Measurements from ENCODE around the gene ACTRT2.

ACTRT2 gene

DNA sequence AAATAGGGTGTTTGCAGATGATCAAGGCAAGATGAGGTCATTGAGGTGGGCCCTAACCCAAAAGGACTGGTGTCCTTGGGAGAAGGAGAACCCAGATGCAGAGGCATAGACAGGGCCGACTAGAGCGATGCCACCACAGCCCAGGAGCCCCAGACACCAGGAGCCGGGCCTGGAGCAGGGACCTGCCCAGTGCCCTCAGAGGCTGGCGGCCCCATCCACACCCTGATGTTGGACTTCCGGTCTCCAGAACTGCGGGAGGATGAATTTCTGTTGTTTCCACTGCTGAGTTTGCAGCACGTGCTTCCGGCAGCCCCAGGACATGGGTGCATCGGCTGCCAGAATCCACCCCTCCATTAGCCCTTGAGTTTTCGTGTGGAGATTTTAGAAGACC lies 7.2 kb upstream of the ACTRT2 start:
- no peaks in the 10 kb centered on the region for H3K36me3 ChIP-seq (ENCODE audit: insufficient read depth)
- H3K4me2 ChIP-seq = no peak overlapping the region
- H3K27me3 ChIP-seq (ENCODE audit: insufficient read depth, low read depth) = peaks cover 30% of the 10 kb centered on the region; the same call in 1 of the 2 replicates
- H3K27ac ChIP-seq = no peak overlapping the region
- no peaks in the 10 kb centered on the region for H3K79me2 ChIP-seq (ENCODE audit: insufficient read depth, low read depth)
- H3K9ac ChIP-seq = no peak overlapping the region
- H3K4me3 ChIP-seq (IDR thresholded peaks at IDR 0.05; ENCODE audit: insufficient read depth, low read depth, low read length) = no peak overlapping the region
- no peaks in the 10 kb centered on the region for H3K4me1 ChIP-seq (ENCODE audit: low read depth, poor library complexity, severe bottlenecking)
- no peak overlapping the region for H2AFZ ChIP-seq (ENCODE audit: low read depth)
- TF ChIP-seq CTCF (conservative IDR thresholded peaks at IDR 0.05; ENCODE audit: low read depth, low read length) = no peak
- H4K20me1 ChIP-seq (ENCODE audit: insufficient read depth) = no peaks in the 10 kb centered on the region

DNA sequence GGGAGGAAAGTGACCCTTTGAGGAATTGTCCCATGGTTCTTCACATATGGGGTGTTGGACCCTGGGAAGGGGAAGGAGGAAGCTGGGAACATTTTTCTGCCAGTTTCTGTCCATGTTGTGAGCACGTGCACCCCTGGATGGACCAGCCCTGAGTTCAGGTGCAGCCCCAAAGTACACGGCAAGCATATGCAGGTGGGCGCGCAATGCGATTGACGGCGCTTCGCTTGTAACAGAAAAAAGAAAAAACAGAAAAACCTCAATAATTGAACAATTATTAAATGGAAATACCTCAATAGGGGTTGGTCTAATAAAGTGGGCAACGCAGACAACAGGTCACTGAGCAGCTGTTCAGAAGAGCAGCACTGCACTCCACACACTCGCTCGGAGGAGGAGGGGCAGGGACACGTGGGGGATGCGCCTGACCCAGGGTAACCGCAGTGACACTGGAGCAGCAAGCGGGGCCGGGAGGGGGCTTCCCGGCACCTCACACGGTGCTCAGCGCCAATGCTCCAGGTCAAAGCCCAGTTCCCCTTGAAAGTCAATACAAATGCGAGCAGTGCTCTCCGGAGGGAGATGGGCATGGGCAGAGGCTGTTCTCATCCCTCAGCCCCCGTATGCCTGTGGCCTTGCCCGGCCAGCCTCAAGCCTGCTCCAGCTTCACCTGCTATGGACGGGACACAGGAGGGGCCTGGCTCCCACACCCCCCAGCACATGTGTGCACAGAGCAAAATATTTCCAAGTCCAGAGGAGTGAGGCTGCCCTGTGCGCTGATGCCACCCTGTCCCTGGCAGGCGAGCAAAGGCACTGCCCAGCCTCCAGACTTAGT lies 6.6 kb upstream of the ACTRT2 start:
- Histone ChIP-seq H3K4me1 (ENCODE audit: low read depth, poor library complexity, severe bottlenecking) (no peaks in the 10 kb centered on the region), H4K20me1 (ENCODE audit: insufficient read depth) (no peaks in the 10 kb centered on the region), H3K36me3 (ENCODE audit: insufficient read depth) (no peaks in the 10 kb centered on the region), H2AFZ (ENCODE audit: low read depth) (no peak overlapping the region), H3K79me2 (ENCODE audit: insufficient read depth, low read depth) (no peaks in the 10 kb centered on the region), H3K9ac (no peak overlapping the region), H3K4me3 (IDR thresholded peaks at IDR 0.05; ENCODE audit: insufficient read depth, low read depth, low read length) (no peak overlapping the region), H3K4me2 (no peak overlapping the region), H3K27me3 (ENCODE audit: insufficient read depth, low read depth) (peaks cover 34% of the 10 kb centered on the region; the same call in 1 of the 2 replicates), H3K27ac (no peak overlapping the region)
- TF ChIP-seq CTCF (conservative IDR thresholded peaks at IDR 0.05; ENCODE audit: low read depth, low read length) = no peak

GRCh38 chr1:3015269-3015635 lies 6.0 kb upstream of the ACTRT2 start:
- Histone ChIP-seq H3K79me2 (ENCODE audit: insufficient read depth, low read depth) (no peaks in the 10 kb centered on the region), H3K27ac (no peak overlapping the region), H3K4me3 (IDR thresholded peaks at IDR 0.05; ENCODE audit: insufficient read depth, low read depth, low read length) (no peak overlapping the region), H3K27me3 (ENCODE audit: insufficient read depth, low read depth) (peaks cover 35% of the 10 kb centered on the region; the same call in 1 of the 2 replicates), H2AFZ (ENCODE audit: low read depth) (no peak overlapping the region), H3K9ac (no peak overlapping the region), H3K4me2 (no peak overlapping the region), H3K36me3 (ENCODE audit: insufficient read depth) (no peaks in the 10 kb centered on the region), H3K4me1 (ENCODE audit: low read depth, poor library complexity, severe bottlenecking) (no peaks in the 10 kb centered on the region), H4K20me1 (ENCODE audit: insufficient read depth) (no peaks in the 10 kb centered on the region)
- TF ChIP-seq CTCF (conservative IDR thresholded peaks at IDR 0.05; ENCODE audit: low read depth, low read length) = no peak

DNA sequence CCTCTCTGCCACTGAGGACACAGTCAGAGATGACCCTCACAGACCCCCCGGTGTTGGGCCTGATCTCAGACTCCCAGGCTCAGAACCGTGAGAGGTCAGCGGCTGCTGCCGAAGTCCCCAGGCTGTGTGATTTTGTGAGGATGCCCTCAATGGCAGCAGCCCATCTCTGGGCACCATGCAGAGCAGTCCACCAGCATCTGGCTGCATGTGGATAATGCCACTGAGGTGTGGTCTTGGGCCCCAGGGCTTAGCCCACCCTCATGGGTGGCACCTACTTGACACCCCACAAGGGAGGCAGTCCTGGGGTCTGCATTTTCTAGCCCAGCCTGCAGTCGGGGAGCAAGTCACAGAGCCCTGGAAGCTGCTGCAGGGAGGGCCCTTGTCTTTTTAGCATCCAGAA lies 5.5 kb upstream of the ACTRT2 start:
- no peak overlapping the region for H2AFZ ChIP-seq (ENCODE audit: low read depth)
- H3K4me1 ChIP-seq (ENCODE audit: low read depth, poor library complexity, severe bottlenecking) = no peaks in the 10 kb centered on the region
- peaks cover 40% of the 10 kb centered on the region for H3K27me3 ChIP-seq (ENCODE audit: insufficient read depth, low read depth)
- no peaks in the 10 kb centered on the region for H3K36me3 ChIP-seq (ENCODE audit: insufficient read depth)
- H3K9ac ChIP-seq = no peak overlapping the region
- no peak overlapping the region for H3K4me3 ChIP-seq (IDR thresholded peaks at IDR 0.05; ENCODE audit: insufficient read depth, low read depth, low read length)
- H3K27ac ChIP-seq = no peak overlapping the region
- H3K79me2 ChIP-seq (ENCODE audit: insufficient read depth, low read depth) = no peaks in the 10 kb centered on the region
- no peak overlapping the region for H3K4me2 ChIP-seq
- no peak for TF ChIP-seq CTCF (conservative IDR thresholded peaks at IDR 0.05; ENCODE audit: low read depth, low read length)
- no peaks in the 10 kb centered on the region for H4K20me1 ChIP-seq (ENCODE audit: insufficient read depth)

All from KMS-11 (cell line).